Neural cell (in vitro differentiated cells): ENCODE data around the gene HIP1R. TPM values are rescaled to one million over a fixed set of nuclear protein-coding genes. Genes with fewer than 3 reads are reported as not detected.

Experiments used
- H2AFZ ChIP-seq: fragments of 200-600, 300-800 bp; sonication (generic), shearing (Covaris generic); 2 replicates; pipeline ENCODE4 v1.6.0; 2014; ENCODE audit warnings: low read depth, mild to moderate bottlenecking, antibody characterized with exemption, low read length, moderate library complexity
- H3F3A ChIP-seq: fragments of 200-600 bp; shearing (Covaris generic); 2 replicates; pipeline ENCODE4 v1.6.1; 2016; ENCODE audit warnings: mild to moderate bottlenecking, moderate library complexity, mixed read lengths, antibody characterized with exemption, low read length; ENCODE audit not compliant: insufficient read depth, poor library complexity, severe bottlenecking
- H3K27ac ChIP-seq: fragments of 200-600, 300-800 bp; sonication (generic), shearing (Covaris generic); 2 replicates; pipeline ENCODE4 v1.5.1; 2014; ENCODE audit warnings: mild to moderate bottlenecking, low read length, moderate library complexity
- H3K27me3 ChIP-seq: fragments of 300-800, 200-600 bp; sonication (generic), shearing (Covaris generic); 2 replicates; pipeline ENCODE4 v1.6.0; 2014; ENCODE audit warnings: mild to moderate bottlenecking, low read depth, low read length, moderate library complexity; ENCODE audit not compliant: insufficient read depth
- H3K36me3 ChIP-seq: fragments of 300-800, 200-600 bp; sonication (generic), shearing (Covaris generic); 2 replicates; pipeline ENCODE4 v1.5.1; 2014; ENCODE audit warnings: mild to moderate bottlenecking, antibody characterized with exemption, low read length, moderate library complexity; ENCODE audit not compliant: insufficient read depth
- H3K4me2 ChIP-seq: fragments of 300-800, 200-600 bp; sonication (generic), shearing (Covaris generic); 2 replicates; pipeline ENCODE4 v1.6.0; 2014; ENCODE audit warnings: mild to moderate bottlenecking, low read length
- H3K4me3 ChIP-seq: fragments of 300-800, 200-600 bp; sonication (generic), shearing (Covaris generic); 2 replicates; pipeline ENCODE4 v1.5.1; 2014; ENCODE audit warnings: mild to moderate bottlenecking, low read length, moderate library complexity
- H3K79me2 ChIP-seq: fragments of 200-600 bp; shearing (Covaris generic); replicated peaks from 2 replicates; pipeline ENCODE4 v1.6.0; 2014; ENCODE audit warnings: mild to moderate bottlenecking, low read length, moderate library complexity; ENCODE audit not compliant: insufficient read depth
- H3K9ac ChIP-seq: fragments of 300-800, 200-600 bp; sonication (generic), shearing (Covaris generic); 2 replicates; pipeline ENCODE4 v1.6.1; 2016; ENCODE audit warnings: mild to moderate bottlenecking, low read length, mixed read lengths
- H3K9me2 ChIP-seq: fragments of 200-600 bp; shearing (Covaris generic); 2 replicates; pipeline ENCODE4 v1.6.1; 2016; ENCODE audit warnings: mild to moderate bottlenecking, low read length, mixed read lengths; ENCODE audit not compliant: insufficient read depth
- H3K9me3 ChIP-seq: fragments of 200-600, 300-800 bp; sonication (generic), shearing (Covaris generic); 2 replicates; pipeline ENCODE4 v1.6.1; 2016; ENCODE audit warnings: mild to moderate bottlenecking, mixed run types, low read length, moderate library complexity, mixed read lengths
- H4K20me1 ChIP-seq: fragments of 200-600 bp; shearing (Covaris generic); 2 replicates; pipeline ENCODE4 v1.6.1; 2016; ENCODE audit warnings: mild to moderate bottlenecking, mixed run types; ENCODE audit not compliant: insufficient read depth
- CTCF ChIP-seq: fragments of 450-650 bp; IDR thresholded peaks from 2 replicates; pipeline ENCODE4 v1.5.1; 2014; ENCODE audit warnings: antibody characterized with exemption, mild to moderate bottlenecking, moderate library complexity; ENCODE audit not compliant: poor library complexity, severe bottlenecking
- EP300 ChIP-seq: fragments of 450-650 bp; conservative IDR thresholded peaks from 2 replicates; pipeline ENCODE4 v1.6.1; 2014; ENCODE audit warnings: antibody characterized with exemption, mild to moderate bottlenecking, moderate library complexity; ENCODE audit not compliant: poor library complexity, severe bottlenecking
- EZH2 ChIP-seq: fragments of 200-600, 300-800 bp; shearing (Covaris generic), sonication (generic); IDR thresholded peaks from 2 replicates; pipeline ENCODE4 v1.6.1; 2014; ENCODE audit warnings: antibody characterized with exemption, low read length, borderline replicate concordance, mild to moderate bottlenecking; ENCODE audit not compliant: insufficient read depth, poor library complexity, severe bottlenecking
- MXI1 ChIP-seq: fragments of 450-650 bp; conservative IDR thresholded peaks from 2 replicates; pipeline ENCODE4 v1.6.1; 2014; ENCODE audit warnings: antibody characterized with exemption, mild to moderate bottlenecking; ENCODE audit not compliant: poor library complexity, severe bottlenecking
- POLR2AphosphoS5 ChIP-seq: IDR thresholded peaks from 2 replicates; pipeline ENCODE4 v1.6.1; 2012
- RAD21 ChIP-seq: fragments of 450-650 bp; conservative IDR thresholded peaks from 2 replicates; pipeline ENCODE4 v1.6.1; 2014; ENCODE audit warnings: antibody characterized with exemption, mild to moderate bottlenecking, moderate library complexity
- REST ChIP-seq: IDR thresholded peaks from 2 replicates; pipeline ENCODE4 v1.6.1; 2012; ENCODE audit warnings: borderline replicate concordance
- SMC3 ChIP-seq: fragments of 450-650 bp; conservative IDR thresholded peaks from 2 replicates; pipeline ENCODE4 v1.6.1; 2014; ENCODE audit warnings: antibody characterized with exemption, mild to moderate bottlenecking, moderate library complexity; ENCODE audit not compliant: poor library complexity
- TAF1 ChIP-seq: IDR thresholded peaks from 2 replicates; pipeline ENCODE4 v1.6.1; 2012; ENCODE audit warnings: low read depth
- polyA plus RNA-seq: library from polyadenylated mRNA; depleted of rRNA; stranded (reverse); fragments of >200 nt; gene quantifications from 2 replicates; pipeline ENCODE4 v1.2.3, GENCODE V29; 2014

The HIP1R gene
- polyA plus RNA-seq, 1 donor from 2014 or later, result 270 TPM

- no peaks in the 10 kb centered on the region for H3K9me3 ChIP-seq
- H4K20me1 ChIP-seq, result peaks cover 3% of the 10 kb centered on the region
- H3F3A ChIP-seq, result peaks cover 7% of the 10 kb centered on the region
- H2AFZ ChIP-seq, result no peak overlapping the region
- H3K9ac ChIP-seq, result no peak overlapping the region
- no peaks in the 10 kb centered on the region for H3K36me3 ChIP-seq
- peak overlapping the region; percentile 34 for H3K4me2 ChIP-seq
- H3K4me3 ChIP-seq, result peak overlapping the region; percentile 30
- no peaks in the 10 kb centered on the region for H3K9me2 ChIP-seq
- peak overlapping the region; percentile 47 for H3K27ac ChIP-seq
- no peak for TF ChIP-seq SMC3
- peak; percentile 44 for TF ChIP-seq EP300
- TF ChIP-seq POLR2AphosphoS5, result peak; percentile 60
- TF ChIP-seq MXI1, result no peak
- no peaks in the 10 kb centered on the region for H3K27me3 ChIP-seq
- peaks cover 84% of the 10 kb centered on the region for H3K79me2 ChIP-seq
These were observed 53.0 kb downstream of the HIP1R start for GRCh38 chr12:122888232-122888752.

GRCh38 chr12:122889761-122890520 lies 54.7 kb downstream of the HIP1R start:
- H3K9me3 ChIP-seq, result no peaks in the 10 kb centered on the region
- H2AFZ ChIP-seq, result no peak overlapping the region
- H3K36me3 ChIP-seq, result no peaks in the 10 kb centered on the region
- H3K9ac ChIP-seq, result no peak overlapping the region
- no peak overlapping the region for H3K27ac ChIP-seq
- TF ChIP-seq POLR2AphosphoS5 (no peak), MXI1 (no peak), SMC3 (no peak), REST (no peak), CTCF (no peak), RAD21 (no peak), EZH2 (no peak), EP300 (no peak), TAF1 (no peak)
- H3K27me3 ChIP-seq, result no peaks in the 10 kb centered on the region
- peaks cover 7% of the 10 kb centered on the region for H3F3A ChIP-seq
- peaks cover 85% of the 10 kb centered on the region for H3K79me2 ChIP-seq
- no peak overlapping the region for H3K4me3 ChIP-seq
- no peak overlapping the region for H3K4me2 ChIP-seq
- H3K9me2 ChIP-seq, result no peaks in the 10 kb centered on the region
- peaks cover 3% of the 10 kb centered on the region for H4K20me1 ChIP-seq
